ENCODE measurements around the gene SREBF1. TPM values are rescaled to one million over a fixed set of nuclear protein-coding genes. Genes with fewer than 3 reads are reported as not detected.

SREBF1 gene
- total and polyA plus RNA-seq, 8 donors = 13.1 to 207 (median 80.3) TPM

- intact Hi-C loops (cut with DNase I; ENCODE audit: low total_unique reads) = no loop called here
- Histone ChIP-seq H3K36me3 (peaks cover 0 to 11% (median 2%) of the 10 kb centered on the region in 4 donors), H3K4me3 (no peak overlapping the region), H3K27ac (no peak overlapping the region), H3K4me1 (peaks cover 26 to 77% (median 56%) of the 10 kb centered on the region in 4 donors), H3K9me3 (no peaks in the 10 kb centered on the region), H3K27me3 (no peaks in the 10 kb centered on the region)
- no peak for TF ChIP-seq CTCF (IDR thresholded peaks at IDR 0.05)
- no peak for TF ChIP-seq POLR2A (IDR thresholded peaks at IDR 0.05)
- TF ChIP-seq EP300 (IDR thresholded peaks at IDR 0.05) = no peak
- TF ChIP-seq POLR2AphosphoS5 (IDR thresholded peaks at IDR 0.05) = no peak
- DNase-seq = peak in 1 of 2 donors; percentile 42
- WGBS, 5 donors = 57 to 68% (median 61%) methylated on average over 13 to 14 of the region's 14 CpGs
Measured at GRCh38 chr17:17768424-17769088, 68.2 kb downstream of the SREBF1 start.

- intact Hi-C loops (cut with DNase I; ENCODE audit: low total_unique reads) = no loop called here
- WGBS, 5 donors = 70 to 81% (median 78%) methylated on average over 6 of the region's 6 CpGs
- Histone ChIP-seq H3K36me3 (peaks cover 0 to 11% (median 2%) of the 10 kb centered on the region in 4 donors), H3K9me3 (no peaks in the 10 kb centered on the region), H3K27me3 (no peaks in the 10 kb centered on the region), H3K4me1 (peaks cover 26 to 79% (median 57%) of the 10 kb centered on the region in 4 donors), H3K27ac (no peak overlapping the region), H3K4me3 (no peak overlapping the region)
- TF ChIP-seq POLR2AphosphoS5 (IDR thresholded peaks at IDR 0.05) = no peak
- no peak for TF ChIP-seq EP300 (IDR thresholded peaks at IDR 0.05)
- TF ChIP-seq POLR2A (IDR thresholded peaks at IDR 0.05) = no peak
- TF ChIP-seq CTCF (IDR thresholded peaks at IDR 0.05) = no peak
- DNase-seq = no peak
Measured at GRCh38 chr17:17767887-17768418, 68.8 kb downstream of the SREBF1 start.

GRCh38 chr17:17767154-17767869, 69.5 kb downstream of the SREBF1 start:
- Histone ChIP-seq H3K4me3 (no peak overlapping the region), H3K9me3 (no peaks in the 10 kb centered on the region), H3K36me3 (peaks cover 0 to 11% (median 2%) of the 10 kb centered on the region in 4 donors), H3K27ac (peak overlapping the region in 3 of 5 donors; percentile 13 to 56 (median 42)), H3K4me1 (peaks cover 26 to 84% (median 54%) of the 10 kb centered on the region in 4 donors), H3K27me3 (no peaks in the 10 kb centered on the region)
- intact Hi-C loops (cut with DNase I; ENCODE audit: low total_unique reads) = no loop called here
- no peak for TF ChIP-seq POLR2AphosphoS5 (IDR thresholded peaks at IDR 0.05)
- TF ChIP-seq EP300 (IDR thresholded peaks at IDR 0.05) = no peak
- no peak for TF ChIP-seq POLR2A (IDR thresholded peaks at IDR 0.05)
- no peak for TF ChIP-seq CTCF (IDR thresholded peaks at IDR 0.05)
- 67 to 80% (median 76%) methylated on average over 7 of the region's 7 CpGs for WGBS, 5 donors
- DNase-seq = no peak

- intact Hi-C loops (cut with DNase I; ENCODE audit: low total_unique reads) = no loop called here
- H3K4me1 ChIP-seq = peaks cover 26 to 79% (median 52%) of the 10 kb centered on the region in 4 donors
- DNase-seq = no peak
- no peaks in the 10 kb centered on the region for H3K27me3 ChIP-seq
- 68 to 91% (median 75%) methylated on average over 3 to 4 of the region's 4 CpGs for WGBS, 5 donors
- no peaks in the 10 kb centered on the region for H3K9me3 ChIP-seq
- no peak overlapping the region for H3K4me3 ChIP-seq
- TF ChIP-seq POLR2A (IDR thresholded peaks at IDR 0.05) = no peak
- no peak for TF ChIP-seq EP300 (IDR thresholded peaks at IDR 0.05)
- no peak for TF ChIP-seq POLR2AphosphoS5 (IDR thresholded peaks at IDR 0.05)
- TF ChIP-seq CTCF (IDR thresholded peaks at IDR 0.05) = no peak
- H3K27ac ChIP-seq = peak overlapping the region in 3 of 5 donors; percentile 13 to 56 (median 42)
- peaks cover 0 to 11% (median 2%) of the 10 kb centered on the region in 4 donors for H3K36me3 ChIP-seq
Measured at GRCh38 chr17:17766744-17767120, 70.1 kb downstream of the SREBF1 start.

Data from stomach (tissue), 9 donors.